Stimulated activated effector memory CD8-positive, alpha-beta T cell treated with anti-CD3 and anti-CD28 coated beads, Interleukin-12 subunit alpha, Interleukin-12 subunit beta, amount 100 ng/mL, for 72 hours (primary cell): ENCODE data around the gene KLF16.
"Not testable (repeated sequence)": the region's sequence is repeated elsewhere in the genome, so short reads cannot be mapped to it uniquely, and the experiment has no call there.

Experiments
- ATAC-seq: fragments of 150-1000 bp; cut with Tn5 transposase; 2 replicates; pipeline ENCODE4 v1.10.0; 2021
- DNase-seq, 2 donors: peaks; one replicate each; pipeline ENCODE4 v3.0.0; 2021 to 2022; ENCODE audit warnings: low spot score in 2 of 2
- H3K27ac Mint-ChIP-seq: one replicate; pipeline ENCODE4 v1.8.0; 2022; ENCODE audit warnings: mild to moderate bottlenecking, mixed read lengths
- H3K36me3 Mint-ChIP-seq: one replicate; pipeline ENCODE4 v1.8.0; 2022; ENCODE audit warnings: mild to moderate bottlenecking, mixed read lengths
- H3K4me1 Mint-ChIP-seq: one replicate; pipeline ENCODE4 v1.8.0; 2022; ENCODE audit warnings: mixed read lengths
- H3K4me3 Mint-ChIP-seq: one replicate; pipeline ENCODE4 v1.8.0; 2022; ENCODE audit warnings: mild to moderate bottlenecking, mixed read lengths
- H3K9me3 Mint-ChIP-seq: one replicate; pipeline ENCODE4 v1.8.0; 2022; ENCODE audit warnings: mixed read lengths

Gene KLF16

DNA sequence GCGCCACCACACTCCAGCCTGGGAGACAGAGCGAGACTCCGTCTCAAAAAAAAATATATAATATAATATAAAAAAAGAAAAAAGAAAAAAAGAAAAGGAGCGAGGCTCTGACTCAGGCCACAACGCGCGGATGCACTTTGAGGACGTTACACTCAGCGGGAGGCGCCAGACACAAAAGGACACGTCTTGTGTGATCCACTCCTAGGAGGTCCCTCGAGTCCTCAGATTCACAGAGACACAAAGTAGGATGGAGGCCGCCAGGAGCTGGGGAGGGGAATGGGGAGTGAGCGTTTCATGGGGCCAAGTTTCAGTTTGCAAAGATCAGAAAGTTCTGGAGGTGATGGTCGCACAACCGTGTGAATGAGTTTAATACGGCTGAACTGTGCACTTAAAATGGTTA, 30.4 kb upstream of the KLF16 start:
- H3K36me3 Mint-ChIP-seq, result peaks cover 10% of the 10 kb centered on the region
- peak overlapping the region; percentile 39 for H3K4me3 Mint-ChIP-seq
- H3K27ac Mint-ChIP-seq, result peak overlapping the region; percentile 56
- no peak for DNase-seq
- H3K9me3 Mint-ChIP-seq, result no peaks in the 10 kb centered on the region
- no peak for ATAC-seq
- H3K4me1 Mint-ChIP-seq, result peaks cover 26% of the 10 kb centered on the region

DNA sequence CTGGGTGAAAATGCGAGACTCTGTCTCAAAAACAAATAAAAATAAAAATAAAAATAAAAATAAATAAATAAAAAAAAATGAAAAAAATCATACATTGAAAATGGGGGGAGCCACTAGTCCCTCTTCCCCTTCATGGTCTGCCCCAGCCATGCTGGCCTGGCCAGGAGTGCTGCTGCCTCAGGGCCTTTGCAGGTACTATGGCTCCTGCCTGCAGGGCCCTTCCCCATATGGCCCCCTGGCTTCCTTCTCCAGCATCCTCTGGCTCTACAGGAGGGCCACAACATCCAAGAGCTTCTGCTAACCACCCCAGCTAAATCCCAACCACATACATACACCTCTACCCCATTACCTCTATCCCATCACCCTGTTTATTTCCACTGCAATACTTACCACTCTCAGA, 26.5 kb upstream of the KLF16 start:
- Mint-ChIP-seq H3K27ac (peak overlapping the region; percentile 44), H3K4me3 (no peak overlapping the region), H3K9me3 (no peaks in the 10 kb centered on the region), H3K4me1 (peaks cover 12% of the 10 kb centered on the region), H3K36me3 (peaks cover 5% of the 10 kb centered on the region)
- DNase-seq (no peak), ATAC-seq (no peak)

DNA sequence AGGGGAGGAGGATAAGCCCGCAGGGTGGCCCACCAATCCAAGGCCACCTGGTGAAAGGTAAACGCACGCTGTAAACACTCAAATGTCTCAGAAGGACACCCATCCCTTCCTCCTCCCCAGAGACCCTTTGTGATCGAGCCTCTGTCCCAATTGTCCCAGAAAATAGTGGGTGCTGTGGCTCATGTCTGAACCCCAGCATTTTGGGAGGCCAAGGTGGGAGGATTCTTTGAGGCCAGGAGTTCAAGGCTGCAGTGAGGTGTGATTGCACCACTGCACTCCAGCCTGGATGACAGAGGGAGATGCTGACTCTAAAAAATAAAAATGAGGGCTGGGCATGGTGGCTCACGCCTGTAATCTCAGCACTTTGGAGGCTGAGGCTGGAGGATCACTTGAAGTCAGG, 25.0 kb upstream of the KLF16 start:
- Mint-ChIP-seq H3K27ac (no peak overlapping the region), H3K4me3 (no peak overlapping the region), H3K4me1 (peaks cover 20% of the 10 kb centered on the region), H3K36me3 (peaks cover 20% of the 10 kb centered on the region), H3K9me3 (no peaks in the 10 kb centered on the region)
- ATAC-seq (no peak), DNase-seq (no peak)

DNA sequence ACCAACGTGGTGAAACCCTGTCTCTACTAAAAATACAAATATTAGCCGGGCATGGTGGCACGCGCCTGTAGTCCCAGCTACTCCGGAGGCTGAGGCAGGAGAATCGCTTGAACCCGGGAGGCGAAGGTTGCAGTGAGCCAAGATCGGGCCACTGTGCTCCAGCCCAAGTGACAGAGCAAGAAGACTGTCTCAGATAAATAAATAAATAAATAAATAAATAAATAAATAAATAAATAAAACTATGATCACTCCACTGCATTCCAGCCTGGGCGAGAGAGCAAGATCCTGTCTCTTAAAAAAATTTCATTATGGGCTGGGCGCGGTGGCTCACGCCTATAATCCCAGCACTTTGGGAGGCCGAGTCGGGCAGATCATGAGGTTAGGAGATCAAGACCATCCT, 23.0 kb upstream of the KLF16 start:
- Mint-ChIP-seq H3K36me3 (peaks cover 20% of the 10 kb centered on the region), H3K4me1 (peaks cover 36% of the 10 kb centered on the region)
- not testable (repeated sequence) for H3K27ac Mint-ChIP-seq, H3K4me3 Mint-ChIP-seq, ATAC-seq, H3K9me3 Mint-ChIP-seq, DNase-seq

DNA sequence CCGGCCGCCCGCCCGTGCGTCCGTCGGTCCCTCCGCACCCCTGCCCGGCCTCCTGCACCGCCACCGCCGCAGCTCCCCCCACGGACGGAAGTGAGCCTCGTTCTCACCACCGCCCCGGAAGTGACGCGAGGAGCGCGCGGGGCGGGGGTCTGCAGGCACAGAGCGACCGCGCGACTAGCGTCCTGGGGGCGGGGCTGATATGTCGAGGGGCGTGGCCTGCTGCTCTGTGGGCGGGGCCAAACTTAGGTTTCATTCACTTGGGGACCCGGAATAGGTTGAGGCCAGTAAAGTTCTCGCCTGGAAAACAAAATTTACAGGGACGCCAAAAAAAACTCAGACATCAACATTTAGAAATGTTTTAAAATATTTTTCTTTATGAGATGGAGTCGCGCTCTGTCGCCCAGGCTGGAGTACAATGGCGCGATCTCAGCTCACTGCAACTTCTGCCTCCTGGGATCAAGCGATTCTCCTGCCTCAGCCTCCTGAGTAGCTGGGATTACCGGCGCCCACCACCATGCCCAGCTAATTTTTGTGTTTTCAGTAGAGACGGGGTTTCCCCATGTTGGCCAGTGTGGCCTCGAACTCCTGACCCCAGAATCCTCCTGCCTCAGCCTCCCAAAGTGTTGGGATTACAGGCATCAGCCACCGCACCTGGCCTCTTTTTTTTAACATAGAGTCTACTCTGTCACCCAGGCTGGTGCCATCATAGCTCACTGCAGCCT, 22.2 kb upstream of the KLF16 start, which contains the start of gene ABHD17A:
ABHD17A (minus strand) TSS at position 99 of the 722 bp plus-strand sequence. CDS start 3,930 bp downstream, outside the sequence.
- DNase-seq (peak; percentile 94 to 98), ATAC-seq (peak; percentile 88)
- peak within 1 kb of the TSS; percentile 99 for H3K4me3 Mint-ChIP-seq
- H3K27ac Mint-ChIP-seq, result peak within 1 kb of the TSS; percentile 96
- H3K4me1 Mint-ChIP-seq, result peaks cover 36% of the 10 kb centered on the region
- peaks cover 20% of the 10 kb centered on the region for H3K36me3 Mint-ChIP-seq
- H3K9me3 Mint-ChIP-seq, result not testable (repeated sequence)

DNA sequence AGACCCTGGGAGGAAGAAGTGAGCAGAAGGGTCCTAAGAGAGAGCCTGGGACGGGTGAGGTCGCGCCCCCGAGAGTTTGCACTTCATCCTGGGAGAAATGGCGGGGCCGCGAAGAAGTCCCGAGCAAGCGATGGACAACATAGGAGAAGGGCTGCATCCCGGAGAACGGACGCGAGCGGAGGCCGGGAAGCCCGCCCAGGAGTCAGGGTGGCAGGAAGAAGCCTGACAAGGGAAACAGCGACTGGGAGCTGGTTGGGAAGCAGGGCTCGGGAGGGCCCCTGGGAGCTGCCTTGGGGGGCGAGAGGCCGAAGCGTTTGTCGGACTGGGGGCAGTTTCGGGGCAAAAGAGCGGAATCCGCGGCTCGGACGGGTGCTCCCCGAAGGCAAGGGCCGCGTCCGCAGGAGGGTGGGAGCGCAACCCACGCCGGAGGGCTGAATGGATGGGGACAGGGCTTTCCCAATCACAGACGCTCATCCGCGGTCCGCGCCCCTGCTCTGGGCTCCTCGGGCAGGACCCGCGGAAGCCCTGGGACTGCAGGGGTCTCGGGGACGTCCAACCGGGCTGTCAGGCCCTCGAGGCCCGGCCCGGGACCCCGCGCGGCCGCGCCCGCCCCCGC, 21.4 kb upstream of the KLF16 start:
- Mint-ChIP-seq H3K4me1 (peaks cover 30% of the 10 kb centered on the region), H3K27ac (peak overlapping the region; percentile 96), H3K36me3 (peaks cover 20% of the 10 kb centered on the region), H3K9me3 (no peaks in the 10 kb centered on the region), H3K4me3 (peak overlapping the region; percentile 99)
- ATAC-seq (peak; percentile 1), DNase-seq (no peak)

DNA sequence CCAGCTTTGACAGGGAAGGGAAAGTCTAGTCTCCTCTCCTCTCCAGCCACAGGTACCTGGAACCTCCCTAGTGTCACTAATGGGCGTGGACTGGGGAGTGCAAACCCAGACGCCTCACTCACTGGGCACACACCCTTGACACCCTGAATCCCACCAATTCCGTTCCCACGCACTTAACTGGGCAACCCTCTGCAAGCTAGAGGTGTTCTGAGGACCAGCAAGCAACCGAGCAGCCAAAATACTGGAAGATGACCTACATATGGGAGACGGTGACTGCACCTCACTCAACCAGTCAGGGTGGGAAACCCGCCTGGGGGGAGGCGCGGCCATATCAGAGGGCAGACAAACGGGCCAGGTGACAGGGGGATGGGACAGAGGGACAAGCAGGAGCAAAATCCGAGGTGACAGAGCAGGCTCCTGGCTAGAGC, 20.9 kb upstream of the KLF16 start:
- Mint-ChIP-seq H3K9me3 (no peaks in the 10 kb centered on the region), H3K4me3 (peak overlapping the region; percentile 99), H3K4me1 (peaks cover 29% of the 10 kb centered on the region), H3K36me3 (peaks cover 20% of the 10 kb centered on the region), H3K27ac (peak overlapping the region; percentile 96)
- DNase-seq, result no peak
- peak; percentile 12 for ATAC-seq

DNA sequence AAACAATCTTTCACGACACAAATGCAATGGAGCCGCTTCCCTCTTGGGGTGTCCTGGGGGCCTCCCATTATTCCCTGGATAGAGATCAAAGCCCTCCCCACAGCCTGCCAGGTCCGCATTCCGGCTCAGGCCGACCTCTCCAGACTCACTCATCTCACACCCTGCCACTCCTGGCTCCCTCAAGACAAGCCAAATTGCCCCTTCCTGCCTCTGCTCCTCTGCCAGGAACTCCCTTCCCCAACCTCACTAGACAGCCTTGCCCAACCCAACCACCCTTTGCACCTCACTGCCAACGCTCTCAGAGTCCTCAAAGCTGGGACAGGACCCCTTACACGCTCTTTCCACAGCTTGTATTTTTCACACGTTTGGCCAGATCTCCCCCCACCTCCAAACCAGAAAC, 20.4 kb upstream of the KLF16 start:
- Mint-ChIP-seq H3K9me3 (no peaks in the 10 kb centered on the region), H3K36me3 (peaks cover 23% of the 10 kb centered on the region), H3K27ac (peak overlapping the region; percentile 96), H3K4me1 (peaks cover 30% of the 10 kb centered on the region), H3K4me3 (peak overlapping the region; percentile 99)
- ATAC-seq (no peak), DNase-seq (no peak)

DNA sequence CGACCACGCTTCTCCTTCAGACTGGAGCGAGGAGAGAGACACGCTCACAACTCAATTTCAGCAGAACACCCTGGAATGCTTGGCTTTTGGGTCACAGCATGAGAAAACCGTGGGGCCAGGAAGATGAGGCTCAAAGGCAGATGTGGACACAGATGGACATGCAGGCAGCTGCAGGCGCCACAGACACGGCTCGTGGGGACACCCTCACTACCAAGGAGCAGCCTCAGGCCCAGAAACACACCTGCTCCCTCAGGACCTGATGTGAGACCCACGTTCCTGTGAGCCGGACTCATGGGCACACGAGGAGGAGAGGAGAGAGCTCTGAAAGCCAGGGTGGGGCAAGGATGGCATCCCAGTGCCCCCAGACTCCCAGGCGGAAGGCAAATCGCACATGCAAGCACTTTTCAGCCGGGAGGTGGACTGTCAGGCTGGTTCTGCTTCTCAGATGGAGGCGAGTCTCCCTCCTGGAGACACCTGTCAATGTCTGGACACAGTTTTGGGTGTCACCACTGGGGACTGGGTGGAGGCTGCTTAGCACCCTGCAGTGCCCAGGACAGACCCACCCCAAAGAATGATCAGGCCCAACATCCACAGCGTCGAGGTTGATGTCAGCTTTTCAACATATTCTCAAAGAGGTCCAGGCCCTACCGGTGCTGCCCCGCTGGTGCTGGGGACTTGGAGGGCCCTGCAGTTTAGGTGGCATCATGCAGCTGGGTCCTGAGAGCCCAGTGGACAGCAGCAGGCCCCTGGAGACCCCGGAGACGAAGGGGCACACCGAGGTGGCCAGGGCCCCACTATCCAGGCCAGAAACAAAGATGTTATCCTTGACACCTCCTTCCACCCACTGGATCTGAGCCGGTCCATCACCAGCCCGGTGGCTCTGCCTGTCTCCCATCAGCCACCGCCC, 19.7 kb upstream of the KLF16 start:
- no peak for ATAC-seq
- H3K27ac Mint-ChIP-seq, result peak overlapping the region; percentile 96
- H3K36me3 Mint-ChIP-seq, result peaks cover 30% of the 10 kb centered on the region
- DNase-seq, result no peak
- no peaks in the 10 kb centered on the region for H3K9me3 Mint-ChIP-seq
- peaks cover 35% of the 10 kb centered on the region for H3K4me1 Mint-ChIP-seq
- H3K4me3 Mint-ChIP-seq, result peak overlapping the region; percentile 99

DNA sequence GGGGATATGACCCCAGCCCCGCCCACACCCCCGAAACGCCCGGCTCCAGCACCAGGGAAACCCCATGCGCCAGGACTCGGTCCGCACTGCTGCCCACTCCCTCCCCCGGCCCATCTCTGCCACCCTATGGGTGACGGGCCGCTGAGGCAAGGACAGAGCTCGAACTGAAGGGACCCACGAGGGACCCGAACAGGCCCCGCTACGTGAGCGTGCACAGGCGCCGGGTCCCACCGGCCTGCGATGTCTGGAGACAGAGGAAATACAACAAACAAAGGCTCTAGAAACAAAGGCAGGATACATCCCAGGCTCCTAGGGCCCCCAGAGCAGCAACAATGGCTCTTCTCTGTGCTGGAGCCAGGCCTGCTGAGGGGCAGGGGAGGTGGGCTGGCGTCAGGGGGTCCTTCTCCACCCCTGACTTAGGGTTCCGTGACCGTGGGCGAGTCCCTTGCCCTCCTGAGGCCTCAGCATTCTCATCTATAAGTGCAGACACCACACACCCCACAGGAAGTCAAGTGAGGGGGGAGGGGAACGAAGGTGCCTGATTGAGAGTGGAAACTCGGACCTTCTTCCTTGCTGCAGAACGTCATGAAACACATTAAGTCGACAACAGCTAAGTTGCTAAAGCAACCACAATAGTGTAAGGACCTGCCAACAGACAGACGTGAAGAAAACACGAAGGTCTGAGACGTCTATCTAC, 18.9 kb upstream of the KLF16 start:
- Mint-ChIP-seq H3K4me1 (peaks cover 35% of the 10 kb centered on the region), H3K36me3 (peaks cover 27% of the 10 kb centered on the region), H3K4me3 (peak overlapping the region; percentile 99), H3K27ac (peak overlapping the region; percentile 96), H3K9me3 (no peaks in the 10 kb centered on the region)
- peak; percentile 71 for ATAC-seq
- DNase-seq, result peak; percentile 36 to 84

DNA sequence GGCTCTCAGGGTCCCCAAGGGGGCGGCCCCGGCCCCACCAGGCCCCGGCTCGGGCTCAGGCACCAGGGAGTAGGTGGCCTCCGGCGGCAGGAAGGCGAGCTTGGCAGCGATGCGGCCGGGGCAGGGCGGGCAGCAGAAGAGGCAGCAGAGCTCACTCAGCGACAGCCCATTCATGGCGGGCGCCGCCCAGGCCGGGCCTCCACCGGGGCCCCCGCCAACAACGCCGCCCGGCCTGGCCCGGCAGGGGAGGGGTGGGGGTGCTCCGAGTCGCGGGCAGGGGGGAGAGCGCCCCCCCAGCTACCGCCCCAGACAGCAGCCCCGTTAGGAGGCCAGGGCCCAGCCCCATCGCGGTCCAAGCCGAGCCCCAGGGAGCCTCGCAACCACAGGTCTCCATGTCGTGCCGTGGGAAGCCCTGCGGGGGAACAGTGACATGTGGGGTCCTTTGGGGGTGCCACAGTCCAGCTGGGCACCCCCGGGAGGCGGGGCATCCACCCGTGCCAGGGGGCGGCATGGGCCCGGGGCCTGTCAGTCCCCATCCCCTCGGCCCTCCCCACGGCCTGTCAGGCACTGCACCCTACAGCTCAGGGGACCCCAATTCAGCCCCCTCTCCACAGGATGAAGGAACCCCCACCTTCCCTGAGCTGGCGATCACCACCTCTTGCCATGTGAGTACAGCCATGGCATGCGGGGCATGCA, 18.2 kb upstream of the KLF16 start:
- not testable (repeated sequence) for ATAC-seq, DNase-seq, H3K9me3 Mint-ChIP-seq
- peak overlapping the region; percentile 96 for H3K27ac Mint-ChIP-seq
- H3K4me3 Mint-ChIP-seq, result peak overlapping the region; percentile 99
- H3K36me3 Mint-ChIP-seq, result peaks cover 26% of the 10 kb centered on the region
- H3K4me1 Mint-ChIP-seq, result peaks cover 35% of the 10 kb centered on the region

DNA sequence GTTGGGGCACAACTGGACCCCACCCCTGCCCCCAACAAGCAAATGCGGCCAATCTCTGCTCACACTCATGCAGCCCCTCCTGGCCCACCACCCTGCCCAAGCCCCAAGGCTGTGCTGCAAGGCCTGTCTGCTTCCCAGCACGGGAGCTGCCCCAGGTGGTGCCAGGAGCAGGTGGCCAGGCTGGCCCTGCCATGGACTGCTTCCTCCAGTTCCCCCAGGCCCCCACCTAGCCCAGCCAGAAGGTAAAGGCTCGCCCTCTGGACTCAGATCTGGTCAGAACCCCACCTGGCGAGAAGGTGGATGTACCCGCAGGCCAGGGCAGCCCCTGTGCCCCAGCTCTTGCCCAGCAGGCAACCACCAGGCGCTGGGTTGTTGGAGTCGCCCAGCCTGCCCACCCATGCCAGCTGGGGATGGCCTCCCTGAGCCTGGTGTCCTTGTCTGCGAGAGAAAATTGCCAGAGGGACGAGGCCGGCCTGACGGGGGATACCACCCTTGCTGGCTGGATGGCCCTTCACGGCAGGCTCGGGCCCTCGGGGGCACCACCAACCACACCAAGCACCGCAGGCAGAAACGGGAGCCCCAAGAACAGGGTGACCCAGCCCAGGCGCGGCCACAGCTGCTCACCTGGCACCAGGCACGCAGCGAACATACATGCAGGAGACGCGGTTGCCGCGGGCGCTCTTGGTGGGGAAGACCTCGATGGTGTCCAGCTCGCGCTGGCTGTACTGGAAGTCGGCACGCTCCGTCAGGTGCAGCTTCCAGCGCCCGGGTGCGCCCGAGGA, 17.4 kb upstream of the KLF16 start:
- H3K36me3 Mint-ChIP-seq, result peaks cover 33% of the 10 kb centered on the region
- peak overlapping the region; percentile 99 for H3K4me3 Mint-ChIP-seq
- DNase-seq, result no peak
- peaks cover 35% of the 10 kb centered on the region for H3K4me1 Mint-ChIP-seq
- H3K9me3 Mint-ChIP-seq, result no peaks in the 10 kb centered on the region
- ATAC-seq, result no peak
- H3K27ac Mint-ChIP-seq, result peak overlapping the region; percentile 60

DNA sequence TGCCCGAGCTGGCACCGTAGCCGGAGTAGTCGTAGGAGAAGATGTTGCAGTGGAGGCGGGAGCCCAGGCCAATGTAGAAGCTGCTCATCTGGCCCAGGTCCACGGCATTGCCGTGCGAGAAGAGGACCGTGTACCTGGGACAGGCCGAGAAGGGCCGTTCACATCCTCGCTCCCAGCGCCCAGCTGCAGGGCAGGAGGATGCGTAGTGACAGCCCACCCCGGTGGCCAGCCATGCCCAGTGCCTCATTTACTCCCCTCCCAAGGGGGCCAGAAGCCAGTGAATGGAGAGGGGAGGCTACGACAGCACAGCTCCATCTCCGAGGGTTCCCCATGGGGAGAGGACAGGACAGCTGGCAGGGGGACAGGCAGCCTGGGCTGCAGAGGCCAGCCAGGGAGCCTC, 16.6 kb upstream of the KLF16 start:
- H3K36me3 Mint-ChIP-seq, result peaks cover 42% of the 10 kb centered on the region
- peak overlapping the region; percentile 99 for H3K4me3 Mint-ChIP-seq
- not testable (repeated sequence) for DNase-seq, ATAC-seq, H3K9me3 Mint-ChIP-seq
- H3K27ac Mint-ChIP-seq, result peak overlapping the region; percentile 60
- peaks cover 35% of the 10 kb centered on the region for H3K4me1 Mint-ChIP-seq

DNA sequence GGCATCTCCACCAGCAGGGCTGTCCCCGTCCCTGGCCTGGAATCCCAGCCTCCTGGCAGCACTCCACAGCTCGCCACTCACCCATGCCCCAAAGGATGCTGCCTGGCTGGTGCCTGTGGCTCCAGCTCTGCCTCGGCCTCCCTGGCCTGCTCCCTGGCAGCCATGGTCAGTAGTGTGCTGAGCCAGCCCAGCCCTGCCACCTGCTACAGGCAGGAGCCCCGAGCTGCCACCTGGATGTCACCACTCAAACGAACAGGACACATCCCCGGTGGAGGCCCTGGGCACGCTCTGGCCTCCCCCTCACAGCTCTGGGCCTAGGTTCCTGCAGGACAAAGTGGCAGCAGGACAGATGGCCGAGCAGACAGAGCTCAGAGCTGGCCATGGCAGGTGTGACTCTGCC, 15.2 kb upstream of the KLF16 start:
- Mint-ChIP-seq H3K27ac (peak overlapping the region; percentile 54), H3K4me1 (peaks cover 37% of the 10 kb centered on the region), H3K36me3 (peaks cover 42% of the 10 kb centered on the region)
- ATAC-seq, H3K9me3 Mint-ChIP-seq, DNase-seq, H3K4me3 Mint-ChIP-seq: not testable (repeated sequence)
